ENCODE data around the gene SLC6A15.

The SLC6A15 gene

GRCh38 chr12:84874125-84874824 is 38.3 kb downstream of the SLC6A15 start:
- DNase-seq, result peak; percentile 0

- no peak for DNase-seq
Measured at GRCh38 chr12:84862186-84862585, 50.4 kb downstream of the SLC6A15 start.

DNA sequence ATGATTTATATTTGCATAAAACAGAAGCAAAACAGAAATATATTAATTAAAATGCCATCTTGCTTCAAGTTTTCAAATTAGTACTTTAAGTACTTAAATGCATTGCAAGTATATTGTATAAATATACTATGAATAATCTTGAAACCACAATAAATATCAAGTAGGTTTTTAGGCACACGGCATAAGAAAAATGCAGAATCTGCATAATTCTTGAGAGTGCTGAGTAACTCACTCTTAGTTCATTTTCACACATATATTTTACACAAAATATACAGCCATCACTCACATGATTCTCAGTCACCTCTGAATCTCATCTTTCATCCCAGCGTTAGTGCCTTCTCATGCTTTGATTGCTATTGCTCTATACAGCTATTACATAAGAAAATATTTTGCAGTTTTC is 51.9 kb downstream of the SLC6A15 start:
- DNase-seq, result no peak

GRCh38 chr12:84858796-84859195 is 53.8 kb downstream of the SLC6A15 start:
- DNase-seq, result no peak

GRCh38 chr12:84857525-84858208 is 54.9 kb downstream of the SLC6A15 start:
- no peak for DNase-seq

DNA sequence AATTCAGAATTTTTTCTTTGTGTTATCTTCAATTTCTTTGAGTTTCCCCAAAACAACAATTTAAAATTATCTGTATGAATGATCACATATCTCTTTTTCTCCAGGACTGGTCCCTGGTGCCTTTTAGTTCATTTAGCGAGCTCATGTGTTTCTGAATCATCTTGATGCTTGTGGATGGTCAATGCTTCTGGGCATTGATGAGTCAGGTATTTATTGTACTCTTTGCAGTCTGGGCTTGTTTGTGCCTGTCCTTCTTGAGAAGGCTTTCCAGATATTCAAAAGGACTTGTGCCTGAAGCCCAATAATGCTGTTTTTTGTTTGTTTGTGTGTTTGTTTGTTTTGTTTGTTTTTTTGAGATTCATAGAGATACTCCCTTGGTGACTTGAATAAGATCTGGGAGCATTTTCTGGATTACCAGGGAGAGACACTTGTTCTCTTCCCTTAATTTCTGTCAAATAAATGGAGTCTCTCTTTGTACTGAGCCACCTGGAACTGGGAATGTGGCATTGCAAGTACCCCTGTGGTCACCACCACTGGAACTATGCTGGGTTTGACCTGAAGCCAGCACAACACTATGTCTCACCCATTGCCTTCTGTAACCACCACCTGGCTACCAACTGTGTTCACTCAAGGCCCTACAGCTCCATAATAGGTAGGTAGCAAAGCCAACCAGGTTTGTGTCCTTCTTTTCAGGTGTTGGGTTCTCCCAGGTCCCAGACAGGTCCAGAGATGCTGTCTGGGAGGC is 56.3 kb downstream of the SLC6A15 start:
- DNase-seq, result no peak

DNA sequence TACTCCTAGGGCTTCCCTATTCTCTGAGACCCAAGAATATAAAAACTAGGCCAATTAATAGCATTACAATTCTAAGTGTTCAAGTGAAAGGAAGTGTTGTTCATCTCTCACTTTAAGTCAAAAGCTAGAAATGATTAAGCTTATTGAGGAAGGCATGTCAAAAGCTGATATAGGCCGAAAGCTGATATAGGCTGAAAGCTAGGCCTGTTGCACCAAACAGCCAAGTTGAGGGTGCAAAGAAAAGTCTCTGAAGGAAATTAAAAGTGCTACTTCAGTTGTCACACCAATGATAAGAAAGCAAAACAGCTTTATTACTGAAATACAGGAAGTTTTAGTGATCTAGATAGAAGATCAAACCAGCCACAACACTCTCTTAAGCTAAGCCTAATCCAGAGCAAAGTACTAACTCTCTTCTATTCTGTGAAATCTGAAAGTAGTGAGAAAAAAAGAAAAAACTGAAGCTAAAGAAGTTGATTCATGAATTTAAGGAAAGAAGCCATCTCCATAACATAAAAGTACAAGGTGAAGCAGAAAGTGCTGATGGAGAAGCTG is 68.9 kb downstream of the SLC6A15 start:
- no peak for DNase-seq

DNA sequence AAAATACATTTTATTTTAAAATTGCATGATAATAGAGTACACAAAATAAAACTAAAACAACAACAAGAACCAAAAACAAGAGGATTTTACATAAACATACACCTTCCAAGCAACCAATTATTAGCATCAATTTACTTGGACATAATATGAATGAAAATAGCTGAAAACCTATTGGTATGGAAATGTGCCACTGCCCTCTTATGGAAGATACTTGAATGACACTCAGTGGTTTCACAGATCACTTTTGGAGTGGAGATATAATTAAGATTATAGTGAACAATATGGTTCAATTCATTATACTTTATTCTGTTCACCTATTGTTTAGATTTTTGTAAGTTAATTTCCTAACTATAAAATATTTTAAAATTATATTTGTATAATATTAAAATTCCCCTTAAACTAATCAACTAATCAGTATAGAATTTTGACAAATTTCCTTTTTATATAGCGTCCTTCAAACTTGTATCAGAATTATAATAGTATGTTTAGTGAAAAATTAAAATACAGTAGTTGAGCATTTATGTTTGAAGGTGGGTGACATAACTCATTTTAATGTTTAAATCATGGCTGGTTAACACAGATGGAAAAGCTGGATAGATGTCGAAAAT is 70.1 kb downstream of the SLC6A15 start:
- DNase-seq, result peak; percentile 17

DNA sequence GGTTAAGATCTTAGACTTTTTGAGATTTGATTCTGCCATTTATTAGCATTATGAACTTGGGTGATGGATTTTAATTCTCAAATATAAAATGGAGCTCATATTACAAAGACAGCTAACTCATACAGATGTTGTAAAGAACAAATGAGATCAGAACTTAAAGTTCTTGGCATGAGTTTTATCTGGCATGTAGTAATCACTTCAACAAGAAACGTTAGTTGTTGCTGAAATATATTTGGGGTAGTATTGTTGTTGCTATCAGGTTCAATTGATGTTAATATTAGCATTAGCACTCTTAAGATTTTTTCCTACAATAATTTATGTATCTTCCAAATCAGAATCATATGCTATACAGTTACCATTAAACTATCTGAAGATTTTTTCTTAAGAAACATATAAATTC is 71.0 kb downstream of the SLC6A15 start:
- no peak for DNase-seq

DNA sequence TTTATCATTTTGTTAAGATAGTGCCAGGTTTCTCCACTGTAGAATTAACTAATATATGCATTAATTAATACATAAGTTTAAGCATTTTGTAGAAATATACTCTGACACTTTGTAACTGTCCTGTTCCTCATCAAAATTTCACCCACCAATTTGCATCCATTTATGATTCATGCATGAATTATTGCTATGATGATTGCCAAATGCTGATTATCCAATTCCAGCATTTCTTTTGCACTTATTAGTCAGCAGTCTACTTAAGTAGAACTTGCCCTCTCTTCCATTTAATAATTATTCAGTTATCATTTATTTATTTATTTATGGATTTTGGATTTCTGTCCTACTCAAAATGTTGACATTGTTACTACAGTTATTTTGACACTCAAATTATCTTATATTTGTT is 72.2 kb downstream of the SLC6A15 start:
- no peak for DNase-seq

DNA sequence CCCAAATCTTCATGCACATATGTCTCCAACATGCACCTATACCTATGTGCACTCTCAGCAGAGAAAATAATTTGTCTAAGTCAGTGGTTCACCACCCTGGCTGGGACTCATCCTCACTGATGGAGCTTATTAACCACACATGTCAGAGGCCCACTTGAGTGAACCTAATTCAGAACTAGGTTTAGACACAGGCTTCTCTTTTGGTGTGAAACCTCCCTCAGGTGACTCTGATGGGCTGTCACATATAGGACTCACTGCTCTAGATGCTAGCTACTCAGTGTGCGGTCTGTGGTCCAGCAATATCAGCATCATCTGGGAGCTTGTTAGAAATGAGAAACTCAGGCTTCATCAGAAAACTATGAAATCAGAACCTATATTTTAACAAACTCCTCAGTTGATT is 85.7 kb downstream of the SLC6A15 start:
- DNase-seq, result no peak

DNA sequence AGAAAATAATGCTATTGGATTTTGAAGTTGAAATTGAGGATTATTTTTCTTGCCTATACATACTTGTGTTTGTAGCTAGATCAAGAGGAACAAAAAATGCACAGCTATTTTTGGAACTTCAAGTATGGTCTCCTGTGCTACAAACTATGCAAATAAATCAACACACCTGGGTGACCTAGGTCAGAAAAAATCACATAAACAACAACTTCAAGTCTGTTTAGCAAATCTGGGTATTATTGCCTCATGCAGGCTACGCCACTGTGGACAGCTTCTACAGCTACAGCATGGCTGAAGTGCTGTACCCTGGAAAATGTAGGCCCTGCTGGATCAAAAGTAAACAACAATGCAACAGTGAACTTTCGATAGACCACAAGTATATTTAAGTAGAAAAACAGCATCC is 87.5 kb downstream of the SLC6A15 start:
- no peak for DNase-seq

DNA sequence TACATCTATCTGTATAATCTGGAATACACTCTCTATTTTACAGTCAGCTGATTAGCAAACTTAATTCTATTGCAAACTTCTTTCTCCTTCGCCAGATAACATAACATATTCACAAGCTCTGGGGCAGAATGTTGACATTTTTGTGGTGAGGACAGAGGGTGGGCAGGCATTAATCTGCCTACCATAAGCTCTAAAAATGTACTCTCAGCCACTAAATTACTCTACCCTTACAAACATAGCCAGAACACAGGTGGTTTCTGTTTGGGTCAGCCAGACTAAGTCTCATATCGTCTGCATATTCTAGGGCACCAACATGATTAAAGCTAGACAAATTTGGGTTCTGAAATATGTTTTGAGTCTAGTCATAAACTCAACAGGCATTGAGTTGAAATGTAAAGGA is 90.1 kb downstream of the SLC6A15 start:
- no peak for DNase-seq

GRCh38 chr12:84816916-84817695 is 95.5 kb downstream of the SLC6A15 start:
- no peak for DNase-seq

DNA sequence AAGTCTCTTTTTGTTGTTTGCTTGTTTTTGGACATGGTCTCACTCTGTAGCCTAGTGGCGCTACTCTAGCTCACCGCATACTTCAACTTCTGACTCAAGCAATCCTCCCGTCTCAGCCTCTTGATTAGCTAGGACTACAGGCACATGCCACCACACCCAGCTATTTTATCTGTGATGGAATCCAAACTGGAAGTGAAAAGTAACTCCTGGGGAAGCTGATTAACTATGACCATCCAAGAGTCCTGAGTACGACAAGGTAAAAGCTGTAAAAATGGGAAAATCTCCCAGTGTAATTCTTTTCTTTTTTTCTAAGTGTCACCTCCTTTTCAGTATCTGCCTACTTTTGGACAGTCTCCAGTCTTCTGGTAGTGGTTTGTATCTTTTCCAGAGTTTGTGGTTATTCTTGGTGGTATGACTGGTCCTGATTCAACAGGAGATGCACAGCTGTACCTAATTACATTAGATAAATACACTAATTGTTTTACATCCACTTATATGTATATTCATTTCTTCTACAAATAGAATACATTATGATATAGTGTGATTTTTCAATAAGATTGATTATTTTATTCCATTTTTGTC is 97.8 kb downstream of the SLC6A15 start:
- no peak for DNase-seq

GRCh38 chr12:84813780-84814663 is 98.6 kb downstream of the SLC6A15 start:
- no peak for DNase-seq

DNA sequence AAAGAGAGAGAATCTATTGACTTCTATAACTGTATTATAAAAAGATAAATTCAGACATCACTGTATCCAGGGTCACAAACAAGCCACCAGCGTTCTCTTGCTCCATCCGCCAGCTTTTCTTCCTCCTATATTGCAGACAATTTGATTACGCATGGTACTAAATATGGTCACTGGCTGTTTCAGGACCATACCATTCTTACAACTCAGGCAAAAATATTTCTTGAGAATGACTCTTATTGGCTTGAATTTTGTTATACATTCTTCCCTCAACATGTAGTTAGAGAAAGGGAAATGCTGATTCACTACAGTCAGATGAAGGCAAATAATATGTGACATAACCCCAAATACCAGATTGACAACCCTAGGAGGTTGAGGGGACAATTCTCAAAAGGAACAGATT is 101.3 kb downstream of the SLC6A15 start:
- no peak for DNase-seq

DNA sequence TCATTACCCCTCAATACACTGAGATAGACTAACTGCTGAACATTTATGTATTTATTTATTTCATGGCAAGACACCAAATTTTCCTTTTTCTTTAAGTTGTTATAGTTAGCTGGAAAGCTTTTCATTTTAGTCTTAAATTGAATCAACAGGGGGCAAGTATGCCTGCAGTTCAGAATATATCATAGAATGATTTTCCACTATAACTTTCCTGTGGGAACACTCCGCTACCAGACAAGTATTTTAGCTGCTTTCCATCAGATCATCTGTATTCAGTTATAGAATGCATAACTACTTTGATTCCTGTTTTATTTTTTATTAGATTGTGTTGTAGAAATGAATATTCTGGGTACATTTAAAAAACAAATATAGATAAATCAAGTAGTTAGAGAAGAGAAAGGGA is 102.0 kb downstream of the SLC6A15 start:
- DNase-seq, result no peak

All from NCI-H524 treated with DMSO at 0.1 percent for 48 hours (cell line).